ENCODE data around the gene FAM171A2. TPM values are rescaled to one million over a fixed set of nuclear protein-coding genes. Genes with fewer than 3 reads are reported as not detected.
A peak's percentile ranks its signal among the peaks of the same experiment; 100 is the strongest.

The FAM171A2 gene
- total and polyA plus RNA-seq, 2 of the 8 experiments (the other 6 are each of a cell fraction or from before 2014, with no cell fraction given), result 21.9 to 24.1 TPM

GRCh38 chr17:44307387-44308186 lies 56.1 kb downstream of the FAM171A2 start (continued):
- TF ChIP-seq EP300 (IDR thresholded peaks at IDR 0.05; ENCODE audit: borderline replicate concordance in 1 of 2, low read depth in 2 of 2, low read length in 2 of 2) (no peak), RAD21 (IDR thresholded peaks at IDR 0.05 in 1 of 2, conservative IDR thresholded peaks at IDR 0.05 in 1 of 2; ENCODE audit: low read depth in 2 of 2, low read length in 2 of 2) (peak in 1 of 2 experiments; percentile 10; a peak in 1 of 4 replicates), ASH2L (IDR thresholded peaks at IDR 0.05; ENCODE audit: low read length) (peak; percentile 62), MAX (IDR thresholded peaks at IDR 0.05) (peak; percentile 25), TBP (IDR thresholded peaks at IDR 0.05; ENCODE audit: low read depth, low read length) (peak; percentile 61), SP4 (IDR thresholded peaks at IDR 0.05; ENCODE audit: low read length) (no peak)

Data from H1 (cell line).